ENCODE results near the gene ZNF805.
A peak's percentile ranks its signal among the peaks of the same experiment; 100 is the strongest.
"Not testable (repeated sequence)": the region's sequence is repeated elsewhere in the genome, so short reads cannot be mapped to it uniquely, and the experiment has no call there.

ZNF805 gene

DNA sequence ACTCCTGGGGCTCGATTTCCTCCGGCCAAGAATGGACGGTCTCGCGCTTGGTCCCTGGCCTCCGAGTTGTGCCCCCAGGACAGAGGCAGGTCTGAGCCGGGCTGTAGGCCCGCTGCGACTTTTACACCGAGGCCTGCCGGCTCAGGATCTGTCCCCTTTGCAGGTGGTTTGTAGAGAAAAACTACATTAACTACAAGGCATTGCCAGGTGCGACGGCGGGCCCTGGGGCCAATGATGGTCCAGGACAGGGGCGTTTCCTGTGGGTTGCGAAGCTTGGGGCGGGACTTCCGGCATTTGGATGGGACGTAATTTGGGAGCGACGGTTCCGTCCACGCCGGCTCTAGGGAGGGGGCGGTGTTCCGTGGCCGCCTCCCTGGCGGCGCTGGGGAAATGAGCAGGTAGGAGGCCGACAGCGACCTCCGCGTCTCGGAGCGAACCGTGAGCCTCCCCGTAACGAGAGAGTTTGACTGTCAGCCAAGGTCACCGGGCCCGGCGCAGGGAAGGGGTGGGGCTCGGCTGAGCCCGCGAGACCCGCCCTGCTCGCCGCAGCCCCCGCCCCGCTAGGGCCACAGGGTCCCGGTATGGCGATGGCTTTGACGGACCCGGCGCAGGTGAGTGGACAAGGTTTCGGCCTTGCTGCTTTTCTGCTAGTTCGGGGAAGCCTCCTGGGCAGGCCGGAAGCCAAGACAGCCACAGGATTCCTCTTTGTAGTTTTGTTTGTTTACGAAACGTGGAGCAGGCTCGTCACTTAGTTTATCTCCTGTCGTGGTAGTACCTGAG, at the start of gene ZNF805:
Gene ZNF805 (plus strand): TSS at position 322 of the 780 bp plus-strand sequence. CDS start 260 bp downstream, at position 582.
- peak; percentile 95 for DNase-seq

DNA sequence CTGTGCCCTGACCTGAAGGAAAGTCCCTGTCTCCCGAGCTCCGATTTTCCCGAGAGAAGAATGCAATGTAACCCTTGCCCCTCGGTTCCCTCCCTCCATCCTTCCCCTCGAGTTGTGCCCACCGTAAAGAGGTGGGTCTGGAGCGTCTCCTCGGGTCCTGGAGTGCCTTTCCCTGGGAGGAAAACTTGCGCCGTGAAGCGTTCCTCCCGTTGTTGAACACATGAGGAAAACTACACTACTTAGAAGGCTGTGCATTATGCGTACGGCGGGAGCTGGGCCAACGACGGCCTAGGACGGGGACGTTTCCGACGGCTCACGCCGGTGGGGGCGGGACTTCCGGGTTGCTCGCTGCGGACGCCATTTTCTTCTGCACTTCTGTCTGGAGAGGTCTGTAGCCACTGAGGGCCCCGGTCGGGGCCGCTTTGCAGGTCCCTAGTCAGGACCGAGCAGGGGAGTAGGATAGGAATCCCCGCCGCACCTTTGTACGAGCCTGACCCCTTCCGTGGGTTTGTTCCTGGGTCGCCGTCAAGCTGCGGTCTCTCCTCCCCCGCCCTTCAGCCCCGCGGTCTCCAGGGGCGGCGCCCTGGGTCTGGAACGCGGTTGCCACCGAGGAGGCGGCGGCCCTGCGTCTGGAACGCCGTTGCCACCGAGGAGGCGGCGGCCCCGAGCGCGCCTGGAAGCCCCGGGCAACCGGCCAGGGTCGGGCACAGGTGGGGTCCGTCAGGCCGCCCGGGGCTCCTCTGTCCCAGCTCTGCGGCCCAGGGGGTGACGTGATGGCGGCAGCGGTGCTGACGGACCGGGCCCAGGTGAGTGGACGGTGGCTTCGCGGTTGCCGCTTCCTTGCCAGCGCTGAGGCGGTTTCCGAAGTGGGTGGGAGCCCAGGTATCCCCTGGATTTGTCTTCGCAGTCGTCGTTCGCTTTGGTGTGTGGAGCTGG, 49.0 kb upstream of the ZNF805 start, which contains the start of gene ZNF264:
Gene ZNF264 (plus strand): TSS at position 360 of the 936 bp plus-strand sequence. CDS start 414 bp downstream, at position 774.
- peak; percentile 89 for DNase-seq

DNA sequence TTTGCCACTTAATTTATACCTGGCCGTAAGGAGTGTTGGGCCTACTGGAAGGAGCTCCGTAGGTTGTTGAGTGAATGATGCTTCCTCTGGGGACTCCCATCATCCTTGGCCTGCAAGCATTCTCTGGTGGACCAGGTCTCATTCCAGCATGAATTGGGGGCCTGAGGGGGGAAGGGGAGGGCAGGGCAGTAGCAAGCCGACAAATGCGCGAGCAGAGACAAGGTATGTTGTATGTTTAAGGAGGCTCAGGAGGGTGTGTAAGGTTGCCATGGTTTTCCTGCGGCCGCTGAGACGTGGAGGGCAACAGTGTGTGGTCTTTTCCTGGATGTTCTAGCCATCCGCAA, 48.4 kb upstream of the ZNF805 start:
- DNase-seq, result no peak

DNA sequence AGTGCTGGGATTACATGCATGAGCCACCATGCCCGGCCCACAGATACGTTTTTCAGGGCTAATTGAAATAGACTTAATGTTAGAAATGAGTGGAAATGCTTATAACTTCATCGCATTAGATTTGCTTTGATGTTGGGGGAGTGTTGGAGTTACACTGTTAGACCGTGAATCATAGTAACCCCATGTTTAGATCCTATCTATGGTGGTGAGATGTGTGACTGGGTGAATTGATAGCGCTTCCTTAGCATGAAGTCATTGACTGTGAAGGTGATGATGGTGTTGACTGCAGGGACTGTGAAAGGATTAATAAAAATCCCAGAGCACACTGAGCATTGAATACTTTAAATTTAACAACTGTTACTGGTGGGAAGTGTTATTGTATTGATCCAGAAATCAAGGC, 47.4 kb upstream of the ZNF805 start:
- no peak for DNase-seq

GRCh38 chr19:57197874-57198273, 42.6 kb upstream of the ZNF805 start:
- DNase-seq, result not testable (repeated sequence)

DNA sequence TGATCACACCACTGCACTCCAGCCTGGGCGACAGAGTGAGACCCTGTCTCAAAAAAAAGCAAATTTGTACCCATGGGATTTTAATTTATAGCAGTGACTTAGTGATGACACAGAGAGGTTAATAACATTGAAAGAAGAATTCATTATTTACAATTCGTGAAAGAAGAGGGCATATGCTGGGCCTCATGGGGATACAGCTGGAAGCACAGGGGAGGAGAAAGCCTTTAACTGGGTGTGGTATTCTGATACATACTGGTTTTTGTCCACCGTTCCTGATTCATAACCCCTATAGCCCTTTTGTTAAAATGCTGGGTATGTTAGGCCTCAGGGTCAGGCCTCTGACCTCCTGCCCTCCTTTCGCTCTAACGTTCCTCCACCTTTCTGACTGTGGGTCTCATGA, 38.3 kb upstream of the ZNF805 start:
- no peak for DNase-seq

DNA sequence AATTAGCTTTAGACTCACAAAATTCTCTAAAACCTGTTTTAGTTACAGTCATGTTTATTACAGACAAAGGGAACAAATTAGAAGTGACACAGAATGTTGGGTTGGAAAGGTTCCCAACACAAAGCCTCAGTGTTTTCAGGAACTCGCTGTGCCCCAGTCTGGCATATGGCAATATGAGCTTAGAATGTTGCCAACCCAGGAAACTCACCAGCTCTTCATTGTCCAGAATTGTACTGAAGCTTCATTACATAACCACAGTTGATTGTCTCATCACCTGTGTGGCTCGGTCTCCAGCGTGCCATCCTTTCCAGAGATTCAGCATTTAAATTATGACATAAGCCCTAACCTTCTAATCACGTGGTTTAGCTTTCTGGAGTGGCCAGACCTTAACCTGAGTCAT, 30.1 kb upstream of the ZNF805 start:
- no peak for DNase-seq

GRCh38 chr19:57212109-57212508, 28.3 kb upstream of the ZNF805 start:
- no peak for DNase-seq

DNA sequence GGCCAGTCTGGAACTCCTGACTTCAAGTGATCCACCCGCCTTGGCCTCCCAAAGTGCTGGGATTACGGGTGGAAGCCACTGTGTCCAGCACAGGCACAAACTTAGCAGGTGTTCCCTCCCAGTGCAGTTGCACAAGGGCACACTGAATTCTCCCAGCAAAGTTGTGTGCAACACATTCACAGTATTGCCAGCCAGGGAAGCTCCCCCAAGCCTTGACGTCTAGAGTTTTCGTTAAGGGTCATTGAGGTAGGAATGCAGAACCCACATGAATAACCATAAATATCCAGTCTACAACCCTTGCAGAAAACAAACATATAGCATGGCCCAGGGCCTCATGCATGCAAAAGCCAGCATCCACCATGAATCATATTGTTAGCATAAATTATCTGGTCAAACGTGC, 12.9 kb upstream of the ZNF805 start:
- no peak for DNase-seq

- DNase-seq, result no peak
Measured at GRCh38 chr19:57231686-57232085, 8.7 kb upstream of the ZNF805 start.

DNA sequence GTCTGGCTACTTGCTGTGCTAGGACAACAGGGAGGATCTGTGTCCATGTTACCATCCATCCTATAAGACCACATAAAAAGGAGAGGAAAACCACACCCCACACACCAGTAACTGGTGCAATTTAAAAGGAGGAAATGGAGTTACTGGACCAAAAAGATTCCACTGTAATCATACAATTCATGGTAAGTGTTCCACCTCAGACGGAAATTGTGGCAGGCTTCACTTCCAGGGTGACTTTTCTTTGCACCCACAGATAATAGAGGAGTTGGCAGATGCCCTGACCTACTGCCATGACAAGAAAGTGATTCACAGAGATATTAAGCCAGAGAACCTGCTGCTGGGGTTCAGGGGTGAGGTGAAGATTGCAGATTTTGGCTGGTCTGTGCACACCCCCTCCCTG, 7.2 kb upstream of the ZNF805 start:
- DNase-seq, result no peak

- no peak for DNase-seq
Measured at GRCh38 chr19:57239982-57240310, 486 bp upstream of the ZNF805 start.

- no peak for DNase-seq
Measured at GRCh38 chr19:57241176-57241575, 744 bp downstream of the ZNF805 start.

DNA sequence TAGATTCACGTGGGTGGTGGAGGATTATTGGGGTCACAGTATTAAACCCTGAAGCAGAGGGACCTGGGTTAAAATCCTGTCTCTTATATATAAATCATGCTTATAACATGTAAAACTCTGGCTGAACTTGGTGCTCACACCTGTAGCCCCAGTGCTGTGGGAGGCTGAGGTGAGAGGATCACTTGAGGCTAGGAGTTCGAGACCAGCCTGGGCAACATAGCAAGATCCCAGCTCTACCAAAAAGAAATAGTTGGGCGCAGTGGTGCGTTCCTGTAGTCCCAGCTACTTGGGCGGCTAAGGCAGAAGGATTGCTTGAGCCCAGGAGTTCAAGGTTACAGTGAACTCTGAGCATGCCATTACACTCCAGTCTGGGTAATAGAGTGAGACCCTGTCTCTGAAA, 2.4 kb downstream of the ZNF805 start:
- no peak for DNase-seq

- DNase-seq, result no peak
Measured at GRCh38 chr19:57244513-57244912, 4.1 kb downstream of the ZNF805 start.

DNA sequence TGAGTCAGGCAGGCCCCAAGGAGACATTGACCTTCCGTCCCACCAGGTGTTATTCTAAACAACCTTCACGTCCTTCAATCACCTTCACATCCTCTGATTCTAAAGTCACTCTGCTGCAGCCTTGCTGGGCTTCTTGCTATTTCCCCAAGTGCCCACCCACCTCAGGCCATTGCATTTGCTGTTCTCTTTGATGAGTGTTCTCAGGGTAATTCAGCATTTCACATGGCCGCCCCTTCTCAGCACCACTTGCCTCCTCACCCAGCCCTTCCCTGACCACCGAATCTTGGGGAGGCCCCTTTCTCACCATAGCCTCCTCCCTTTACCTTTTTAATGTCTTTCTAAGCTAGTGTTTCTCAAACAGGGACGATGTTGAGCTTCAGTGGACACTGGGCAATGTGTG, 4.6 kb downstream of the ZNF805 start:
- DNase-seq, result no peak

GRCh38 chr19:57245959-57246358, 5.5 kb downstream of the ZNF805 start:
- DNase-seq, result no peak

- no peak for DNase-seq
Measured at GRCh38 chr19:57248646-57249045, 8.2 kb downstream of the ZNF805 start.

DNA sequence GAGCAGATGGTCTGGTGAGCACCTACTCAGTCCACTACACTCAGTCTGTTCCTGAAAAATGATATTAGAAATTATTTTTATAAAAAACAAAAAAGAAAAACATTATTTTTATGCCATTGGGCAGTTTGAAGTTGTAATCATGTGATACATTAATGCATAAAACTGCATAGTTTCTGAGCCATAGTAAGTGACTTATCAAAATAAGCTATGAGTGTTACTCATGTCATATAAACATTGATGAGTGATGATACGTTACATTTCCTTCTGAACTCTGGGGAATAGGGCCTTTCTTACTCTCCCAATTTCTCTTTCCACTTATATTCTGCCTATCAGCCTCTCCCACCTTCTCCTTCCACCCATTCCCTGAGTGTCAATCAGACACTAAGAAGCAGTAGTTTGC, 8.9 kb downstream of the ZNF805 start:
- no peak for DNase-seq

DNA sequence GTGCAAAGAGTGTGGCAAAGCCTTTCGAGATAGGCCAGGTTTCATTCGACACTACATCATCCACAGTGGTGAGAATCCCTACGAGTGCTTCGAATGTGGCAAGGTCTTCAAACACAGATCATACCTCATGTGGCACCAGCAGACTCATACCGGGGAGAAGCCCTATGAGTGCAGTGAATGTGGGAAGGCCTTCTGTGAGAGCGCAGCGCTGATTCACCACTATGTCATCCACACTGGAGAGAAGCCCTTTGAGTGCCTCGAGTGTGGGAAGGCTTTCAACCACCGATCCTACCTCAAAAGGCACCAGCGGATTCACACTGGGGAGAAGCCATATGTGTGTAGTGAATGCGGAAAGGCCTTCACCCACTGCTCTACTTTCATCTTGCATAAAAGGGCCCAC, 13.3 kb downstream of the ZNF805 start:
- not testable (repeated sequence) for DNase-seq

GRCh38 chr19:57262044-57262443, 21.6 kb downstream of the ZNF805 start:
- no peak for DNase-seq

DNA sequence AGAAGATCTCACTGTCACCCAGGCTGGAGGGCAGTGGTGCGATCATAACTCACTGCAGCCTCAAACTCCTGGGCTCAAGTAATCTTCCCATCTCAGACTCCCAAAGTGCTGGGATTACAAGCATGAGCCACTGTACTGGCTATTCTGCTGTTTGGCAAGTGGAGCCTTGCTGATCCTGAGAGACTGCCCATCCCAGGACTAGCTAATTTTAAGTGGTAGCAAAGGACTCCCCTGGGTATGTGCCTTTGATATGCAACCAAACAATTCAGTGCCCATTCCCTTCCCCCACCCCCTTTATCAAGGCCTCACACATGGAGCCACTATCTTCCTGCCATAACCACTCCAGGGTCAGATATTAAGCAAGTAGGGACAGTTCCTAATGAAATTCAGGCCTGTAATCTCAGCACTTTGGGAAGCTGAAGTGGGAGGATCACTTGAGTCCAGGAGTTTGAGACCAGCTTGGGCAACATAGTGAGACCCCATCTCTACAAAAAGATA, 22.9 kb downstream of the ZNF805 start:
- DNase-seq, result no peak

GRCh38 chr19:57267291-57267690, 26.9 kb downstream of the ZNF805 start:
- DNase-seq, result no peak
